NCI-H774 (cell line): ENCODE measurements around the gene GIPC3.
"Not testable (repeated sequence)": the region's sequence is repeated elsewhere in the genome, so short reads cannot be mapped to it uniquely, and the experiment has no call there.

Source experiments
- DNase-seq: peaks from one replicate; lab custom pipeline; 2025; lab: John Stamatoyannopoulos, UW

GIPC3 gene

GRCh38 chr19:3576696-3577443 is 8.4 kb upstream of the GIPC3 start:
- DNase-seq = no peak

GRCh38 chr19:3577723-3578344 is 7.4 kb upstream of the GIPC3 start:
- DNase-seq = no peak

DNA sequence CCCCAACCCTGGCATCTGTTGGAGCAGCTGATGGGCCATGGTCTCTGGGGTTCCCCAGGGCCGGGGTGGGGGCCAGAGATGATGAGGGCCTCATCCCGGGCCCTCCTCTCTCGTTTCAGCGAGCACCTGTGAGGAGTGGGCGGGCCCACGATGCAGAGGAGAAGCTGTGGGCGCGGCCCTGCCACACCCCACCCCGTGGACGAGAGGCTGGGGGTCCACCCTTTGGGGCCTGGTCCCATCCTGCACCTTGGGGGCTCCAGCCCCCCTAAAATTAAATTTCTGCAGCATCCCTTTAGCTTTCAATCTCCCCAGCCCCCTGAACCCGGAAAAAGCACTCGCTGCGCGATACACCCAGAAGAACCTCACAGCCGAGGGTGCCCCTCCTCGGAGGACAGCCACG is 6.9 kb upstream of the GIPC3 start:
- no peak for DNase-seq

- DNase-seq = no peak
Observed at GRCh38 chr19:3580156-3580934, 4.9 kb upstream of the GIPC3 start.

- DNase-seq = not testable (repeated sequence)
Observed at GRCh38 chr19:3581792-3582191, 3.5 kb upstream of the GIPC3 start.

- DNase-seq = not testable (repeated sequence)
Observed at GRCh38 chr19:3584036-3584802, 1.1 kb upstream of the GIPC3 start.

- DNase-seq = no peak
Observed at GRCh38 chr19:3586127-3586626, 899 bp downstream of the GIPC3 start.

- DNase-seq = no peak
Observed at GRCh38 chr19:3586707-3587346, 1.5 kb downstream of the GIPC3 start.

- DNase-seq = no peak
Observed at GRCh38 chr19:3589439-3589838, 4.2 kb downstream of the GIPC3 start.

GRCh38 chr19:3589949-3590348 is 4.7 kb downstream of the GIPC3 start:
- no peak for DNase-seq

DNA sequence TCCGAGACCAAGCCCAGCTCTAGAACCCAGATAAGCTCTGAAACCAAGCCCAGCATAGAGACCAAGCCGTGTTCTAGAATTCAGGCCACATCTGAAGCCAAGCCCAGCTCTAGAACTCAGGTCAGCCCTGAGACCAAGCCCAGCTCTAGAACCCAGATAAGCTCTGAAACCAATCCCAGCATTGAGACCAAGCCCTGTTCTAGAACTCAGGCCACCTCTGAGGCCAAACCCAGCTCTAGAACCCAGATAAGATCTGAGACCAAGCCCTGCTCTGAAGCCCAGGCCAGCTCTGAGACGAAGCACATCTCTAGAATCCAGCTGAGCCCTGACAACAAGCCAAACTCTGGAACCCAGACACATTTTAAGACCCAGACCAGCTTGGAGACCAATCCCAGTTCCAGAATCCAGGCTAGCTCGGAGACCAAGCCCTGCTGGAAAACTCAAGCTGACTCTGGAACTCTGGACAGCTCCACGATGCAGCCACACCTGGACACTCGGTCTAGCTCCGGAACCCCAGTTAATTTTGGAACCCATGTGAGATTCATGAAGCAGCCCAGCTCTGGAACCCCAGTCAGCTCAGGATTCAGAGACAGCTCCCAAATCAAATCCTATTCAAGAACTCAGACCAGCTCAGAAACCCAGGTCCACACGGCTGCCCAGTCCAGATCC is 5.8 kb downstream of the GIPC3 start:
- no peak for DNase-seq

- DNase-seq = no peak
Observed at GRCh38 chr19:3591876-3592613, 6.8 kb downstream of the GIPC3 start.

GRCh38 chr19:3593156-3593555 is 7.9 kb downstream of the GIPC3 start:
- DNase-seq = no peak

GRCh38 chr19:3595521-3596061 is 10.3 kb downstream of the GIPC3 start:
- no peak for DNase-seq

- DNase-seq = no peak
Observed at GRCh38 chr19:3599776-3600187, 14.5 kb downstream of the GIPC3 start.

- no peak for DNase-seq
Observed at GRCh38 chr19:3601021-3601420, 15.7 kb downstream of the GIPC3 start.

DNA sequence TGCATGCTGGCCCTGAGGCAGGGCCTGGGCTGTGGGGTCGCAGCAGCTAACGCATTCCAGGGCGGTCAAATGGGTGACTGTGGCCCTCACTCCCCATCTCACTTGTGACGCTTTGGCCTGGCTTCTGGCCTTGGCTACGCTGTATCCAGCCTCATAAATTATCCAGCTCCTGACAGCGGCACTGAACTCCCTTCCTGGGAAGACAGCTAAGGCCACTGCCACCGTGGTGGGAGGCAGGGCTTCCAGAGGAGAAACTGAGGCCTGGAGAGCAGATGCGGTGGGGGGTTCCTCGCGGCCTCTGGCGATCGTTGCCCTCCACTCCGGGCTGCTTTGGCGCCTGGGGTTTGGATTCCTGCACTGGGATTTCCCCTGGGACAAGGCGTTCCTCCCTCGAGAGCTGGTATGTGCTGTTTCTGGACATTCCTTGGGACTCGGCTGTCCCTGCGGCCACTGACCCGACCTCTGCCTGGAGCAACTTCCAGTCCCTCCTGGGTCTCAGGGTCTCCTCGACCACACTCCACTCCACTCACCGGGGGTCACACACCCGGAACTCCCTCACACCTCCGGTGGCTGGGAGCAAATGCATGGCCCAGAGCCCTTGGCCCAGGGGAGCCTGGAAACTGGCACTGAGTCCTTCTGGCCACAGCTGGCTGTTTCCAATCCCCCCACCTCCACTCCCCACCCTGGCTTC is 18.0 kb downstream of the GIPC3 start:
- no peak for DNase-seq

- no peak for DNase-seq
Observed at GRCh38 chr19:3604227-3604986, 19.1 kb downstream of the GIPC3 start.

- no peak for DNase-seq
Observed at GRCh38 chr19:3604987-3605343, 19.7 kb downstream of the GIPC3 start.
